ENCODE results near the gene MYH16.
"Not testable (repeated sequence)": the region's sequence is repeated elsewhere in the genome, so short reads cannot be mapped to it uniquely, and the experiment has no call there.

Gene MYH16

GRCh38 chr7:99255463-99255862 is 17.2 kb upstream of the MYH16 start:
- no peak for DNase-seq
- intact Hi-C loops (cut with DNase I): no loop called here

- no peak for DNase-seq
- intact Hi-C loops (cut with DNase I): no loop called here
Measured at GRCh38 chr7:99257065-99257464, 15.6 kb upstream of the MYH16 start.

GRCh38 chr7:99257675-99258074 is 15.0 kb upstream of the MYH16 start:
- intact Hi-C loops (cut with DNase I): no loop called here
- DNase-seq: no peak

GRCh38 chr7:99258501-99258900 is 14.1 kb upstream of the MYH16 start:
- no peak for DNase-seq
- intact Hi-C loops (cut with DNase I): no loop called here

GRCh38 chr7:99260395-99260794 is 12.2 kb upstream of the MYH16 start:
- DNase-seq: no peak
- intact Hi-C loops (cut with DNase I): no loop called here

- intact Hi-C loops (cut with DNase I): no loop called here
- no peak for DNase-seq
Measured at GRCh38 chr7:99261646-99262045, 11.0 kb upstream of the MYH16 start.

DNA sequence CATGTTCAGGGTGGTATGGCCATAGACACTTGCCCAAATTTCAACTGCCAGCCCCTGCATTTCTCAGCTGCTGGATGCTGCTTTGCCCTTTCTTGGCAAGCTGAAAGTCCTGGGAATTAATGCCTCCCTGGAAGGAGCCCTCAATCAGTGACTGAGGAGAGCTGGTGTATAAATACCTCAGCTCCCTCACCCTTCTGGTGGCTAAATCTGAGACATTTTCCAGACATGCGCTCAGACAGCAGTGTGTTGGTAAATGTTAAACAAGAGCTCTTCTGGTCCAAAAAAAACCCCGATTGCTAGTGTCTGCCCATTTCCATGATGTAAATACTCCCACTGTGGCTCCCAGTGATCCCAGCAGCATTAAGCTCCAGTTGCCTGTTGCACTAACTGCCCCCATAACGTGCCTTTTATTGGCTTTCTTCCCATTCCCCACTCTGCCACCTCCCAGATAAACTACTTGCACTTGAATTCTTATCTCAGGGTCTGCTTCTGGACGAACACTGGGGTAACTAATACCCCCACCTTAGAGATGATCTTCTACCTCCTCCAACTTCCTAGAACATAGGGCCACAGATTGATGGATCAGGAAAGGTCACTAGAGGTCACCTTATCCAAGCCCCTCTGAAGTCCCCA is 6.7 kb upstream of the MYH16 start:
- no peak for DNase-seq
- intact Hi-C loops (cut with DNase I): no loop called here

DNA sequence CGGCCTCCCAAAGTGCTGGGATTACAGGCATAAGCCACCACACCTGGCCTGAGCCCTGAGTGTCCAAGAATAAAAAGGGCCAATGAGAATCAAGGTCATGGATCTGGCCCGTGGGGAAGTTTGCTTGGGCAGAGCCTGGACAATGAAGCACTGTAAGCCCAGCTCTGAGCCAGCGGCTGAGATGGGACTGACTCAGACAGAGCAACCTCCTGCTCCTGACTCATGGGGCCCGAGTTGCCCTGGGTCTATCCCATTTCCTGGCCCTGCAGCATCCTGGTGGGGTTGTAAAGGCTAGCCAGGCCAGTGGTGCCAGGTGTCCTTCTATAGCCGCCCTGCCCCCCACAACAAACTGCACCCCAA is 5.2 kb upstream of the MYH16 start:
- DNase-seq: peak in 32 of 42 donors; percentile 4 to 81 (median 38)

GRCh38 chr7:99267841-99268576 is 4.6 kb upstream of the MYH16 start:
- intact Hi-C loops (cut with DNase I): no loop called here

More for the DNA sequence above, 5.2 kb upstream of the MYH16 start:
- intact Hi-C loops (cut with DNase I): no loop called here

GRCh38 chr7:99268577-99268908 is 4.1 kb upstream of the MYH16 start:
- intact Hi-C loops (cut with DNase I): no loop called here
- no peak for DNase-seq

More at GRCh38 chr7:99267841-99268576, 4.6 kb upstream of the MYH16 start:
- peak in 24 of 42 donors; percentile 7 to 75 (median 30) for DNase-seq

DNA sequence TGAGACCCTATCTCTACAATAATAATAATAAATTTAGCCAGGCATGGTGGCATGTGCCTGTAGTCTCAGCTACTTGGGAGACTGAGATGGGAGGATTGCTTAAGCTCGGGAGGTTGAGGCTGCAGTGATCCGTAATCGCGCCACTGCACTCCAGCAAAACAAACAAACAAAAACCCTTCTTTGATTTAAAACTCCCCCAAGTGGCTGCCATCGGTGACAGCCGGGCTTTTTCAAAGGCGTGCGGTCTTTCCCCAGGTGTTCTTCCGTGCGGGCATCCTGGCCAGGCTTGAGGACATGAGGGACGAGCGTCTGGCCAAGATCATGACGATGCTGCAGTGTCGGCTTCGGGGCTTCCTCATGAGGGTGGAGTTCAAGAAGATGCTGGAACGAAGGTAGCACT is 1.9 kb upstream of the MYH16 start:
- intact Hi-C loops (cut with DNase I): no loop called here
- DNase-seq: no peak

- DNase-seq; intact Hi-C loops (cut with DNase I): not testable (repeated sequence)
Measured at GRCh38 chr7:99273561-99273960, 922 bp downstream of the MYH16 start.

DNA sequence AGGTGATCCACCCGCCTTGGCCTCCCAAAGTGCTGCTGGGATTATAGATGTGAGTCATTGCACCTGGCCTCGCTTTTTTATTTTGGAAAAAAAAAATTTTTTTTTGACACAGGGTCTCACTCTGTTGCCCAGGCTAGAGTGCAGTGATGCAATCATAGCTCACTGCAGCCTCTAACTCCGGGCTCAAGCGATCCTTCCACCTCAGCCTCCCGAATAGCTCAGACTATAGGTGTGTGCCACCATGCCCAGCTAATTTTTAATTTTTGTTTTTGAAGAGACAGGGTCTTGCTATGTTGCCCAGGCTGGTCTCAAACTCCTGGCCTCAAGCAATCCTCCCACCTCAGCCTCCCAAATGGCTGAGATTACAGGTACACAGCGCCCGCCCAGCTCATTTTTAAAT is 2.3 kb downstream of the MYH16 start:
- DNase-seq; intact Hi-C loops (cut with DNase I): not testable (repeated sequence)

DNA sequence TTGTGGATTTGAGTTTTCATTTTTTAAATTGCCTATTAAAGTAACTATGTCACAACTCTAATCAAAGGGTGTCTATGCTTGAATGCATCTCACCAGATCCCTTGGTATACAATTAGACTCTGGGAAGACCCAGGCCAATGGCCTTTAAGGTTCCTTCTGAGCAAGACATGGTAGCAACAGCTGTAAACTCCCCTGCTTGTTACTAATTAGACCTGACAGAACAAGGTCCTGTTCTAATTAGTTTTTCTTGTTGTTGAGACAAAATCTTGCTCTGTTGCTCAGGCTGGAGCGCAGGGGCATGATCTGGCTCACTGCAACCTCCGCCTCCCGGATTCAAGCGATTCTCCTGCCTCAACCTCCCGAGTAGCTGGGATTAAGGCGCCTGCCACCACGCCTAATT is 2.9 kb downstream of the MYH16 start:
- intact Hi-C loops (cut with DNase I): no loop called here
- DNase-seq: no peak

GRCh38 chr7:99278180-99278579 is 5.5 kb downstream of the MYH16 start:
- intact Hi-C loops (cut with DNase I): no loop called here
- DNase-seq: no peak

GRCh38 chr7:99284165-99284564 is 11.5 kb downstream of the MYH16 start:
- intact Hi-C loops (cut with DNase I): loop anchor here (10.0 kb wide), 1 partner anchor 109 kb away; no protein-coding TSS in a partner anchor
- DNase-seq: not testable (repeated sequence)

DNA sequence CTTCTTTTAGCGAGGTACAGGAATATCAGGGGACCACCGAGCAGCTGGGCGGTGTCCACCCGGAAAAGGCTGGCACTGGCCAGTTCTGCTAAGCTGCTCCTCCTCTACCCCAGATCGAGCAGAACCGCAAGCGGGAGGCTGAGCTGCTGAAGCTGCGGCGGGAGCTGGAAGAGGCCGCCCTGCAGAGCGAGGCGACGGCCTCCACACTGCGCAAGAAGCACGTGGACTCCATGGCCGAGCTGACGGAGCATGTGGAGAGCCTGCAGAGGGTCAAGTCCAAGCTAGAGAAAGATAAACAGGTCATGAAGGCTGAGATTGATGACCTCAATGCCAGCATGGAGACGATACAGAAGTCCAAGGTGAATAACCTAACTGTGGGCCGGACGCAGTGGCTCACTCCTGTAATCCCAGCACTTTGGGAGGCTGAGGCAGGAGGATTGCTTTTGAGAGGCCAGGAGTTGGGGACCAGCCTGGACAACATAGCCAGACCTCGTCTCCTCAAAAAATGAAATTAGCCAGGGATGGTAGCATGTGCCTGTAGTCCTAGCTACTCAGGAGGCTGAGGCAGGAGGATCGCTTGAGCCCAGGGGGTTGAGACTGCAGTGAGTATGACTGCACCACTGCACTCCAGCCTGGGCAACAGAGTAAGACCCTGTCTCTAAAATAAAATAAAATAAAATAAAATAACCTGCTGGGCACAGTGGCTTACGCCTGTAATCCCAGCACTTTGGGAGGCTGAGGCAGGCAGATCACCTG is 15.3 kb downstream of the MYH16 start:
- intact Hi-C loops (cut with DNase I): loop anchor here (10.0 kb wide), 1 partner anchor 113 kb away; no protein-coding TSS in a partner anchor
- no peak for DNase-seq

DNA sequence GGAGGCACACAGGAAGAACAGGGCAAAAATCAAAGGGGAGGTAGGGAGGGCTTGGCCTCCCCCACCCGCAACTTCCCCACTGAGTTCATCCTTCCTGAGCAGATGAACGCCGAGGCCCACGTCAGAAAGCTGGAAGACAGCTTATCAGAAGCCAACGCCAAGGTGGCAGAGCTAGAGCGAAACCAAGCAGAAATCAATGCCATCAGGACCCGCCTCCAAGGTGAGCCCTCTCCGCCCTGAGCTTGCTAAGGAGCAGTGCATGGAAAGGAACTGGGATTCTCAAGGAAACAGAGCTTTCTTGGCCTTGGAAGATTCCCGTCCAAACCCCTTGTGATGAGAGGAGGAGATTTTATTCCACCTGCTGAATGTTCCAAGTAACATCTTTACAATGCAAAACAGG is 16.5 kb downstream of the MYH16 start:
- DNase-seq: peak in 1 of 42 donors; percentile 31

GRCh38 chr7:99290148-99290547 is 17.5 kb downstream of the MYH16 start:
- intact Hi-C loops (cut with DNase I); DNase-seq: not testable (repeated sequence)

More for the DNA sequence above, 16.5 kb downstream of the MYH16 start:
- intact Hi-C loops (cut with DNase I): loop anchor here (10.0 kb wide), 1 partner anchor 114 kb away; no protein-coding TSS in a partner anchor

GRCh38 chr7:99290980-99291607 is 18.5 kb downstream of the MYH16 start:
- no peak for DNase-seq
- intact Hi-C loops (cut with DNase I): no loop called here

All from head of caudate nucleus (tissue), 42 donors.